Stimulated activated CD4-positive, alpha-beta T cell treated with anti-CD3 and anti-CD28 coated beads, Interleukin-1b, Interleukin-23, amount 100 ng/mL, for 4 hours (primary cell): Measurements from ENCODE around the gene TBC1D21.
A peak's percentile ranks its signal among the peaks of the same experiment; 100 is the strongest.

Experiments used
- DNase-seq, 2 donors: peaks; one replicate each; pipeline ENCODE4 v3.0.0-alpha.2; 2020; ENCODE audit warnings: low read depth in 2 of 2

Gene TBC1D21

DNA sequence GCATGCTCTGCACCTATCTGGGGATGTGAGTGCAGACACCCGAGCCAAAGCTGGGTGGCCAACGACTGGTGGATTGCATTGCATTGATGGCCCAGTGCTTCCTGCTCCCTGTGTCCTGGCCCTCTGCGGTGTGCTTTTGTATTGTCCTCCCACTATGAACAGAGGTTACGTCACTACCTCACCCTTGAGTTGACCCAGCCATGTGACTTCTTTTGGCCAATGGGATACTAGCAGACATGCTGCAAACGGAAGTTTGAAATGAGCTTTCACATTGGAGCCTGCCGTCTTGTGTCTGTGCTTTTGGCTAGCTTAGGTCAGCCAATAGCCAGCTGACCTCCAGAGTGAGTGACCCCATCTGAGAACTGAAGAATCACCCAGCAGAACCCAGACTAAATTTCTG, 15.3 kb upstream of the TBC1D21 start:
- no peak for DNase-seq

- DNase-seq = no peak
Measured at GRCh38 chr15:73862276-73862675, 11.1 kb upstream of the TBC1D21 start.

- no peak for DNase-seq
Measured at GRCh38 chr15:73865379-73865778, 8.0 kb upstream of the TBC1D21 start.

GRCh38 chr15:73865904-73866303, 7.5 kb upstream of the TBC1D21 start:
- DNase-seq = no peak

DNA sequence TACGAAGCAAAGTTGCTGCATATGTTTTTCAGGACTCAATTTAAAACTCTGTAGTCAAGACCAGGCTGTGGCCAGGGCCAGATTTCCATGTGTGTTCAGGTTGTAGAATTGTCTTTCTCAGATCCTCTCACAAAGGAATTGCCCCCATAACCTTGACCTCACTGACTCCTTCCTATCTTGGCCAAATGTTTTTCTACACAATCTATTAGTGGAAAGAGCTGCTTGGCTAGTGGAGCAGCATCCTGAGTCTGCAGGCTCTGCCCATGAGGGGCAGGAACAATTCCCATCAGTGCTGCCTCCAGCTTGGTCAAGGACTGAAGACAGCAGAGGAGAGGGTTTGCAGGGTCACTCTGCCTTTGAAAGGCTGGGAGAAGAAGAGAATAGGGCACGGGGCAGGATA, 6.9 kb upstream of the TBC1D21 start:
- DNase-seq = no peak

GRCh38 chr15:73866881-73867410, 6.4 kb upstream of the TBC1D21 start:
- no peak for DNase-seq

DNA sequence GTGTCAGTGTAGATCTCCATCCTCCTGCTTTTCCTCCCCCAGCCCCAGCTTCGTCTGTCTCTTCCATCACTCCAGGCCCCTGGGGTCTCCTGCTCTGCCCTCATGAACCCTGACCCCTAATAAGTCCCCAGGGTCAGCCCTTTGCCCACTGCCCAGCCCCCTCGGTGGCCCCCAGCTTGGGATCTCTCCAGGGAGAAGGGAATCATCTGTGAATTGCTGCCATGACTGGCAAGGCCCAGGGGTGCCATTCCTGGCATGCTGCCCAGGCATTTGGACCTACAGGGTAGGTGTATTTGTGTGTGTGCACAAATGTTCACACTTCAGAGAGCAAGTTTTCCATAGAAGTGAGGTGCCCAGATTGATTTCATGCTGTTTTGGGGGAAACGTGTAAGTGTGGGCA, 5.9 kb upstream of the TBC1D21 start:
- DNase-seq = no peak

DNA sequence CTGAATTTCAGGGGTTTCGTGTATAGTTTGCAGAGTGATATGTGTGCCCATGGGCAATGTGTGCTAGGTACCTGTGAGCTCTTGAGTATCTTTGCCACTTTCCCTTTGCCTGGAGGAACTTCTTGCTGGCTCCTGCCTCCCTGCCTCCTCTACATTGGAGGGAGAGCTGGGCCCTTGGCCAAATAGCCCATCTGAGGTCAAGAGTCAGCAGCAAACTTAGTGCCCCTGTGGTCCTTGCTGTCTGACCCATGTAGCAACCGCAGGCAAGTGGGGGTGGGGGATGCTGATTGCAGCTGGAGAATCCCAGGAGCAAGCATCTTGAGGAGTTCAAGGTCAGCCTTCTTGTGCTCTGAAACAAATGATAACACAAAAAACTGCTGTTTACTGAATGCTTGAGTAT, 5.4 kb upstream of the TBC1D21 start:
- no peak for DNase-seq

- DNase-seq = no peak
Measured at GRCh38 chr15:73869216-73869995, 4.0 kb upstream of the TBC1D21 start.

GRCh38 chr15:73870700-73871408, 2.5 kb upstream of the TBC1D21 start:
- DNase-seq = no peak

- no peak for DNase-seq
Measured at GRCh38 chr15:73872346-73872745, 1.0 kb upstream of the TBC1D21 start.

DNA sequence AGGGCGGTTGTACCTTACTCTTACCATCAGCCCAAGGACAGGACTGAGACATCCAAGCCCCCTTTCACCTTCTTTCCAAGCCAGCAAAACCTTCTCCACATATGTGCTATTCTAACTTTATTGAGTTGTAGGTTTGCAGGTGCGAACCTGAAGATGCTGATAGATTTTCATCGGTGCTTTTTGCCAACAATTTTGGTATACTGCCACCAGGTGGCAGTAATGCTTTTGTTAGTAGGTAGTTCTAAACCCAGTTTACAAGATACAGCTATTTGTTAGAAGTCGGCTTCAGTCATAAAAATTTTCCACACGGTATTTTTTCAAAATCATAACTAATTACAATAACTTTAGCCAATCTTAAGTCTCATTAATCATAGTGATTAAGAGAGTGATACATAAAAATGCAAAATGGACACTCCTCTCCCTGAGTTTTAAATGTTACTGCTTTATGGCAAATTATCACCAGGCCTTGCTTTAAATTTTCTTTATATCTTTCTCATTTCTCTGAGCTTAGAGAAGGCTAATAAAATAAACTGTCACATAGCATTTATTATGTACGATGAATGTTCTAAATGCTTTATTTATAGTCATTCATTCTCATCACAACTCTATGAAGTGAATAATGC, 636 bp downstream of the TBC1D21 start:
- DNase-seq = peak in 1 of 2 donors; percentile 22

DNA sequence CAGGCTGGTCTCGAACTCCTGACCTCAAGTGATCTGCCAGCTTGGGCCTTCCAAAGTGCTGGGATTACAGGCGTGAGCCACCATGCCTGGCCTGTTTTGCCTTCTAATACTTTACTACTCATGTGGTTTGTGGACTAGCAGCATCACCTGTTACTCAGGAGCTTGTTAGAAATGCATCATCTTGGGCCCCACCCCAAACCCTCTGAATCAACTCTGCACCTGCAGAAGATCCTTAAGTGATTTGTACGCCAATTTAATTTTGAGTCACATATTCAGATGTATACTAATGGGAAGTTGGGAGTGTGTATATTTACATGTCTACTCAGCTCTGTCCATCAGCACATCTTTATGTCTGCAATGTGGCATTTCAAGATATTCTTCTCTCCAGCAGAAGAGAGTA, 6.1 kb downstream of the TBC1D21 start:
- DNase-seq = no peak

- DNase-seq = no peak
Measured at GRCh38 chr15:73881579-73882320, 8.4 kb downstream of the TBC1D21 start.

DNA sequence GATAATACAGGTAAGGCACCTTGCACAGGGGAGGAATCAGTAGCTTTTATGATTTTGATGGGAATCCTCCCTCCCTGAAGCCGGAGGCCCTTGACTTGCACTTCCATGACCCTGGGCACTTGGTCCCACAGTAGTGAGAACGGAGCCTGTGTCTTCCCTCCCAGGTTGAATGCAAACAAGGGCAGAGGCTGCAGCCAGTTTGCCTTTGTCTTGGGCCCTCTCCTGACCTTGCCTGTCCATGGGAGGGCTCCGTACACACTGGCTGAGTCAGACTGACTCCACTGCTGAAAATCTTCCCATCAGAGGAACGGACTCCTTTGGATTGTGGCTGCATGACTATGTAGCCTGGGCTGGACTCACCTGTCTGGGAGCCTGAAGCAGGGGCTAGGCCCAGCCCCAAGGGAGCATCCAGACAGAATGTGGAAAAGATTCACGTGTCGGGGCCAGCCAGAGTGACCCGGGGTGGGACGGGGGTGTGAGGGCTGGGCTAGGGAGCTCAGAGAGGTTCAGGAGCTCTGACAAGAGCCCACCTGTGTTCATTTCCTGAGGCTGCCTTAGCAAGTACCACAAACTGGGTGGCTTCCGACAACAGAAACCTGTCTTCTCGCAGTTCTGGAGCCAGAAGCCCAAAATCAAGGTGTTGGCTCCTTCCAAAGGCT, 9.5 kb downstream of the TBC1D21 start:
- DNase-seq = no peak

- no peak for DNase-seq
Measured at GRCh38 chr15:73884159-73884558, 10.8 kb downstream of the TBC1D21 start.

GRCh38 chr15:73885954-73886700, 12.8 kb downstream of the TBC1D21 start:
- no peak for DNase-seq

DNA sequence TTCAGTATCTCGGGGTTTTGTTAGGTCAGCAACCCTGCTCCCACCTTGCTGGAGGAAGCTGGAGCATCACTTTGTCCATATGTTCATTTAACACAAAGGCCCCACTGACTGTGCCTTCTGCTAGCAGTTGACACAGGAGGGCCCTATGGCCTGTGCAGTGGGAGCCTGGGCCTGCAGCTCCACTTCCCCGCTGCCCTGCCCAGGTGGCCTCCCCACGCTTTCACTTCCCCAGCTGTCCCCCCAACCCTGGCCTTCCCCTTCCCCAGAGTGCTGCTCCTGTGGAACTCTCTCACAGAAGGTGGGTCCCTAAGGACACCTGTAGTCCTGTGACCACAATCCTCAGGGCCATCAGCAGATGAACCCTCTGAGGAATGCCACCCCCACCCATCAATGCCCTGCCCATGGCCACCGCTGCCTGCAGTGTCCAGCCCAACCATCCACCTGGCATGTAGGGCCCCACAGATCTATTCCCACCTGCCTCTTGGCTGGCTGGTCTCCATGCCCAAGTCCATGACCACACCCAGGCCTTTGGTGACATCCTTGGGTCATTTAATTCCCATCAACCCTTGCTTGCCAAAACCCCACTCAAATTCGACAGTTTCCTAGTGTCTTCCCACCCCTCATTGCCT, 13.5 kb downstream of the TBC1D21 start:
- DNase-seq = no peak

GRCh38 chr15:73887481-73887880, 14.1 kb downstream of the TBC1D21 start:
- no peak for DNase-seq
